ENCODE measurements around the gene RTP4. TPM values are rescaled to one million over a fixed set of nuclear protein-coding genes. Genes with fewer than 3 reads are reported as not detected.
A peak's percentile ranks its signal among the peaks of the same experiment; 100 is the strongest.

The RTP4 gene, protein sequence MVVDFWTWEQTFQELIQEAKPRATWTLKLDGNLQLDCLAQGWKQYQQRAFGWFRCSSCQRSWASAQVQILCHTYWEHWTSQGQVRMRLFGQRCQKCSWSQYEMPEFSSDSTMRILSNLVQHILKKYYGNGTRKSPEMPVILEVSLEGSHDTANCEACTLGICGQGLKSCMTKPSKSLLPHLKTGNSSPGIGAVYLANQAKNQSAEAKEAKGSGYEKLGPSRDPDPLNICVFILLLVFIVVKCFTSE
- total RNA-seq (2014; rRNA removed; shearing (Covaris generic); ENCODE audit: low replicate concordance): 0.22 and 1.6 TPM in 2 replicates

DNA sequence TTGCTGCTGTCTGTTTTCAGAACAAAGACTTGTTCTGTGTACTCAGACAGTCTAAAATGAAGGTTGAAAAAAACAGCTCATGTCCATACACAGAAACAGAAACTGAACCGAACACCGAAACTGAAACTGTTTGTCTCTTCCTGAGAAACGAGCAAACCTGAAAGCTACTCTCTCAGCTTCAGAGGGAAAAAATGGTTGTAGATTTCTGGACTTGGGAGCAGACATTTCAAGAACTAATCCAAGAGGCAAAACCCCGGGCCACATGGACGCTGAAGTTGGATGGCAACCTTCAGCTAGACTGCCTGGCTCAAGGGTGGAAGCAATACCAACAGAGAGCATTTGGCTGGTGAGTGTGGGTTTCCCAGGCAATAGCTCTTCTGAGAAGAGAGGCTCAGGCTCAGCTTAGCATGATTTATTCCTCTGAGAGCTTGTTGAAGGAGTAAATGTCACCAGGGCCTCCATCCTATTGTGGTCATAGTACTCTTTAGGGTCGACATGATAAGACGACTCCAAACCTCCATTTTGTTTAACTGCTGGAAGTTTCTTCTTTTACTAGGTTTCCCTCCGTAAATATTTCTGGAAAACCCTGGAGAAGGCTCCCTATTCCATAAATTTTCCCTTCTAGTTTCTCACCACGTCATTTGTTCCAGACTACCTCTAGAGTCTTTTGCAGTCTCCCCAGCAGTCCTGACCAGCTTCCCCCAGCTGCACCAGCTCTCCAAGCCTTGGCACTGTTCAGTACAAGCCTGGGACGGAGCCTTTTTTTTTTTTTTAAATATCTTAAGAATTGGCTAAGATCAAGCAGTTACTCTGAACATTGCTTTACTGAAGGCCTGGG is at the start of gene RTP4:
TSS of gene RTP4 (plus strand) at position 135 of the 838 bp plus-strand sequence. CDS start at position 192, 57 bp downstream.
- Histone ChIP-seq H3K9me3 (no peaks in the 10 kb centered on the region), H3K4me3 (peak within 1 kb of the TSS; percentile 37), H3K27me3 (peaks cover 3% of the 10 kb centered on the region), H3K36me3 (no peaks in the 10 kb centered on the region)
- no peak for DNase-seq

DNA sequence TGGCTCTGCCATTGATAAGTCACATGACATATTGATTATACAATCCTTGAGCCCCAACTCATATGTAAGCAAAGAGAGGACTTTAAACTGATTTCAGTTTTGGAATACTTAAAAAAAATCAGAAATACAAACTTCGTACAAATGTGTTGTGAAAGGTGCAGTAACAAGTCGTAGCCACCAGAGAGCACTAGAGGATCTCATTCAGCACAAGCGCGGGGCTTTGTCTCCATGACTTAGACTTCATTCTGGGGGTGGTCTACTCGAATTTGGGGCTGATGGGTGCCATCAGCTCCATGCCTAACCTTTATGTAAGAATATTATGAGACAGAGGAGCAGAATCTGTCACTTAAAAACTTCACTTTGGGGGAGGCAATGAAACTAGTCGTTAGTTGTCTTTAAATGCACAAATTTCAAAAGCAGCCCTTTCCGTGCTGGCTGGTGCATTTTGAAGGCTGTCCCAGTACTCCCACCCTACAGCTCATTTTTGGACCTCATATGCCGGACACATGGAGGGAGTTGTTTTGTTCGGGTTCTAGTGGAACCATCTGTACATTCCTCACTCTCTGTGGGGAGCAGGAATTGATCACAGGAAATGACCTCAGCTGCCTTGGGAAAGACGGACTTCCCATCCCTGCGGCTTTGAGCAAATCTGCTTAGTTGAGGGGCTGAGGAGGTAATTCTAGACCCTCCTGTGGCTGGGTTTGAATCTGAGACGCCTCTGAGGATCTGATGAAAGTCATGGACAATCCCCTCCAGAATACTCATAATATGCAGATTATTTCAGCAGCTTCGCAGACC is 49.2 kb upstream of the RTP4 start:
- DNase-seq: peak; percentile 35
- H3K27me3 ChIP-seq: no peaks in the 10 kb centered on the region
- H3K36me3 ChIP-seq: no peaks in the 10 kb centered on the region
- peak overlapping the region; percentile 24 for H3K4me3 ChIP-seq
- H3K9me3 ChIP-seq: no peaks in the 10 kb centered on the region

DNA sequence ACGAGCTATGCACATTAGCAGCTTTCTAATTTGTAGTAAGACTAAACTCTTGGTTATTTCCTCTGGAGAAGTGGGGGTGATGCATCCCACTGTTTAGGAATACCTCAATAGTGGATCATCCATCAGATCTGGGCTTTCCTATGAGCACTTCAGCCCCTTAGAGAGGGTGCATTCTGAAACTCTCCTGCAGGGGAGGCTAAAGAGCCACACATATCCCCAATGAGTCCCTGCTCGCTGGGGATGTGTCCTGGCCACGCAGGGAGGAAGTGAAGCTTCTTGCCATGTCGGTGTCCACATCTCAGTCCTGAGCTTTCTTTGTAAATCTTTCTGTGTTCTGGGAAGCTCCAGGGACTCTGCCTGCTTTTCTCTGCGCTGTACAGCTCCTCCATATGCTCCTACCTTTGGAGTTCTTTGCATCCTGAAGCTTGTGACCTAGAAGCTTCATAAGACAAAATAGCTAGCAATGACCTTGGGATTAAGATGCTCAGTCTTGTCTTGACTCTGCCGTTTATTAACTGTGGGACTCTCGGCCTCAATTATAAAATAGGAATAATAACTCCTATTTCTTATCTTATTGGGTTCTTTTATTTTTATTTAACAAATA is 48.4 kb upstream of the RTP4 start:
- no peaks in the 10 kb centered on the region for H3K36me3 ChIP-seq
- no peaks in the 10 kb centered on the region for H3K27me3 ChIP-seq
- DNase-seq: peak; percentile 64
- no peak overlapping the region for H3K4me3 ChIP-seq
- H3K9me3 ChIP-seq: no peaks in the 10 kb centered on the region

DNA sequence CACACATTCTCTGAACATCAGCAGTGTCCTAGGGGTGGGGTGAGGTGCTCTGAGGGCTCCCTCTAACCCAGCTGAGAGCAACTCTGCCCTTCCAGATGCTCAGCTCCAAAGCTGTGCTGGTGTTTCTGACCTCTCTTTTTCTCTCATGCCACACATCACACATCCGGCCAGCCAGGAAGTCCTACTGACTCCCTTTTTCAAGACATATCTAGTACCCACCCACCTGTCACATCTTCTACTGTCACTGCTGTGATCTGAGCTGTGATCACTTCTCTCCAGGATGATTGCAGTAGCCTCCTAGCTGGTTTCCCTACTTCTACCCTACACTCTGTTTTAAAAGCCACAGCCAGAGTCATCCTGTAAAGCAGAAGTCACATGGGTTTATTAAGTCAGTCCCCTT is 46.4 kb upstream of the RTP4 start:
- Histone ChIP-seq H3K4me3 (no peak overlapping the region), H3K9me3 (no peaks in the 10 kb centered on the region), H3K27me3 (no peaks in the 10 kb centered on the region), H3K36me3 (no peaks in the 10 kb centered on the region)
- DNase-seq: no peak

DNA sequence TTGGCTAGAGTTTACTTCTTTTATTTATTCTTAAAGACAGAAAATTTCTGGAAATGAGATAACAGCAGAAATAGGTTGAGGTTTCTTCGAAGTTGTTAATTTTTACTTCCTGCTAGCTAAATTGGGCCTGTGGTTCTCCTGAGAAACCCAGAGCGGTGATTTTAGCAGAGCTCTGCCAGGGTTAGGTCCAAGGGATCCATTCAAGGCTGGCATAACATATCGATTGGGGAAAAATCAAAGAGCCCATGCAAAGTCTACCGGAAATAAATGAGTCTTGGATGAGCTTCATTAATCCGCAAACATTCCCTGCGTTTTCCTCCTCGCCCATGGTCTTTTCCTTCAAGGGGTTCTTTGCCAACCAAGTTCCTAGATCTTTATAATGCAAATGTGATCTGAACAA is 45.9 kb upstream of the RTP4 start:
- Histone ChIP-seq H3K4me3 (no peak overlapping the region), H3K27me3 (no peaks in the 10 kb centered on the region), H3K36me3 (no peaks in the 10 kb centered on the region), H3K9me3 (no peaks in the 10 kb centered on the region)
- DNase-seq: no peak

DNA sequence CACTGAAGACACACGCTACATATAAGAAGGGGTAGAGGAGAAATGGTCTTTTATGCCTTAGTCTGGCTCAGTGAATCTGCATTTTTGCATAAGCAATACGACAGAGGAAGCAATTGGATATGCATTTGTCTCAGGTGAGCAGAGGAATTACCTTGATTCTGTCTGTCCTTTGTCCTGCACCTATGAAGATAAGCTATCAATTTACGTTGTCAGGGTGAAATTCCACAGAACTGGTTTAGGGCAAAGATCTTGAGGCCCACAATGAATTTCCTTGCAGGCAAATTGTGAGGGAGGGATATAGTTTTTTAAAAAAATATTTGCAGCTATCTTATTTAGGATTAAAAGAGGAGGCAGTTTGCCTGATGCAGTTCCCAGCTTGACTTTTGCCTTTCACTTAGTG is 45.1 kb upstream of the RTP4 start:
- H3K27me3 ChIP-seq: no peaks in the 10 kb centered on the region
- H3K36me3 ChIP-seq: no peaks in the 10 kb centered on the region
- H3K9me3 ChIP-seq: no peaks in the 10 kb centered on the region
- no peak overlapping the region for H3K4me3 ChIP-seq
- DNase-seq: no peak

DNA sequence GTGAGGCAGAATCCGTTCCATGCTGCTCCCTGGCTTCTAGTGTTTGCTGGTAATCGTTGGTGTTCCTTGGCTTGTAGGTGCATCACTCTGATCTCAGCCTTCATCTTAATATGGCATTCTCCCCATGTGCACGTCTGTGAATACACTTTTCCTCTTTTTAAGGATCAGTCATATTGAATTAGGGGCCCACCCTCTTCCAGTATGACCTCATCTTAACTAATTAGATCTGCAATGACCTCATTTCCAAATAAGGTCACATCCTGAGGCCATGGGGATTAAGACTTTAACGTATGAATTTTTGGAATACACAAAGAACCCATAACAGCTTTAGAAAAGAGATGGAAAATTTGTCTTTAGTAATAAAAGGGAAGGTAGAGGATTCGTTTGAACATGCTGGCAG is 42.6 kb upstream of the RTP4 start:
- Histone ChIP-seq H3K4me3 (no peak overlapping the region), H3K36me3 (no peaks in the 10 kb centered on the region), H3K9me3 (no peaks in the 10 kb centered on the region), H3K27me3 (no peaks in the 10 kb centered on the region)
- no peak for DNase-seq

DNA sequence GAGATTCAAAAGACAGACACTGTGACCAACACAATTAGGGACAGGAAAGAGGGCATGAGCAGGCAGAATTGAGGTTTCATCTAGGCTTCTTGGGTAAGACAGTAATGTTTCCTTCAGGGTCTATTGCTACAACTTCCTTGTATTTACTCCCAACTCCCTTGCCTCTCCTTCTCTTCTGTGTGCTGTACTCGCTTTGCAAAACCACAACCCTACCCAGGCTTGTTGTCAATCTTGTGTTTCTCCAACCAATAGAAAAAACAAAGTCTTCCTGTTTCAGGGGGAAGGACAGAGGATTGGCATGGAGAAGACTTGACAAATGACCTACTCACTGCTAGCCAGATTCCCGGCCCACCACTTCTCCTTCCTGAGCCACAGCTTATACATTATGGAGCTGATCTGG is 40.3 kb upstream of the RTP4 start:
- Histone ChIP-seq H3K27me3 (no peaks in the 10 kb centered on the region), H3K4me3 (no peak overlapping the region), H3K36me3 (no peaks in the 10 kb centered on the region), H3K9me3 (no peaks in the 10 kb centered on the region)
- DNase-seq: no peak

DNA sequence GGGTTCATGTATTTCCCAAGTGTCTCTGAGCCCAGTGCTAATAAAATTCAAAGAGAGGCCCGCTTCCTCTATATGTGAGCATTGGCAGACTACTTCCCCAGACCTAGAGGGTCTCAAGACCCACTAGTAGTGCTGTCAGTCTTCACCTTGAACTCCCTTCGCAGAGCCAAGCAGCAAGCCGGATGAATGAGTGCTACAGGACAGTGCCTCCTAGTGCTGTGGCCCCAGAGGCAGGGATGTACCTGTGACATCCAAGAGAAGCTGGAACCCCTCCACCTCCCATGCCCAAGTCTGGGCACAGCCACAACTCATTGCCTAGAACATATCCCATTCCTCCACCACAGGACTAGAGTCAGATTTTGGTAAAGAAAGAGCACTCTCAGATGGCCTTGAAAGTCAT is 39.5 kb upstream of the RTP4 start:
- Histone ChIP-seq H3K27me3 (no peaks in the 10 kb centered on the region), H3K4me3 (no peak overlapping the region), H3K9me3 (no peaks in the 10 kb centered on the region), H3K36me3 (no peaks in the 10 kb centered on the region)
- no peak for DNase-seq

DNA sequence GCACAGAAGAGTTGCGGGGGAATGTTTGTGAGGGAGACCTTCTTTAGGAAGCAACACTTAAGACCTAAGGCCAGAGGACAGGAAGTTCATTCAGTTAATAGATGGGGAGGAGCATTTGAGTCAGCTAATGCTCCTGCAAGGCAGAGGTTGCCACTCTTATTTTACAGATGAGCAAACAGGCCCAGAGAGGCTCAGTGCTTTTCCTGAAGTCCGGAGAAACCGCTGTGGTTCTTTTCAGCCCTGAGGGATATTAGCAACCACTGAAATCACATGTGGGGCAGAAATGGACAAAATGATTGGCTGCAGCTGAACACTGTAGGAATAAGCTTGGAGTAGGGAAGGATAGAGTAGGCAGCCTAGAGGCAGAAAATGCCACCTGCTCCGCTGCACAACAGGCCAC is 33.3 kb upstream of the RTP4 start:
- no peak for DNase-seq
- Histone ChIP-seq H3K4me3 (no peak overlapping the region), H3K27me3 (no peaks in the 10 kb centered on the region; the same call in 1 of the 2 replicates), H3K9me3 (no peaks in the 10 kb centered on the region), H3K36me3 (no peaks in the 10 kb centered on the region)

DNA sequence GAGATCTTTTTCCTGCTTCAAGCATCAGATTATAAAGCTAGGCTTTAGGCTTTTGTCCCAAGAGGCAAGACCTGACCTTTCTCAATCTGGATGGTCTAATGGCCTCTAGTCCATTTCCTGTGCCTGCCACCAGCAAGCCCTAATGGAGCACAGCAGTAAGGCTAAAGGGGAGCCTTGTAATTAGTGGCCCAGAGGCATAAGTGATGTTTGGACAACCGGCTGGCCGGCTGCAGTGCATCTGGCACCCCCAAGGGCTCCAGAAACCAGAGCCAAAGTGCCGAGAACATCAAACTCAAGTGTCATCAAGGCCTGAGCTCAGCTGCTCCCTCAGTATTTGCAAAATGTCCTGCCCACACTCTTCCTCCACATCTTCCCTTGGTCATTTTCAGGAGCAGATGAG is 31.9 kb upstream of the RTP4 start:
- no peaks in the 10 kb centered on the region for H3K36me3 ChIP-seq
- no peak overlapping the region for H3K4me3 ChIP-seq
- no peaks in the 10 kb centered on the region; the same call in 1 of the 2 replicates for H3K27me3 ChIP-seq
- no peaks in the 10 kb centered on the region for H3K9me3 ChIP-seq
- DNase-seq: no peak

DNA sequence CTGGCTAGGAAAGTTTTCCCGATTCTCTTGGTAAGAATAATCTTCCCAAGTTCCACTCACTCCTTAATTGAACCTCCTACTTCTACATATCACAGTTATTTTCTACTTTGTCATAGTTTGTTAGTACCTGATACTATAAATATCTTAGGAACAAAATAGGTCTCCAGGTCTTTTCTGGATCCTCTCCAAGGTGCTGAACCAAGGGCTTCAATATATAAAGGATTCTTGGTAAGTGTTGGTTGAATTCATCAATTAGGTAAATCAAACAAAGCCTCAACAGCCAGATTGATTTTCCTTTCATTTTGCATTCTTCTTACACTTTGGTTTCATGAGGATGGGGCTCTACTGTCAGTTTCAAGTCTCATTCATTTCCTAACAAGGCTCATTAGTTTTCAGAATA is 27.6 kb upstream of the RTP4 start:
- peaks cover 2% of the 10 kb centered on the region; the same call in 1 of the 2 replicates for H3K27me3 ChIP-seq
- no peak for DNase-seq
- no peaks in the 10 kb centered on the region for H3K36me3 ChIP-seq
- no peaks in the 10 kb centered on the region for H3K9me3 ChIP-seq
- H3K4me3 ChIP-seq: no peak overlapping the region

DNA sequence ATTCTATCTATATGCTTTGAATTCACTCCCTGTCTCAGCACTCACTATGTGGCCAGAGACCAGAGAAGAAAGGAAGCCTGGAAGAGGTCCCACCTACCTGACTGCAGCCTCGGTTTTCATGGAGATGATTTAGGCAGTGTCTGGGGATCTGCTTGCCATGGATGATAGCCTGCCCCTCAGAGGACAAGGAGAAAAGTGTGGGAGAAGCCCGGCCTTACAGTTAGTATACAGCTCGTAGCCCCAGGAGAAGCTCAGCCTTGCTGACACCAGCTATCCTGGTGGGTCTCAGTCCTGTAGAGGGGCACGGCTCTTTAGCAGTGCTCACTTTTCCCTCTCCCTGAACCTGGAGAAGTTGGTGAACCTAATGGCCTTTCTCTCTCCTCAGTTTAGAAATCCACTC is 25.9 kb upstream of the RTP4 start:
- Histone ChIP-seq H3K27me3 (peaks cover 2% of the 10 kb centered on the region; the same call in 1 of the 2 replicates), H3K36me3 (no peaks in the 10 kb centered on the region), H3K9me3 (no peaks in the 10 kb centered on the region), H3K4me3 (no peak overlapping the region)
- DNase-seq: no peak

DNA sequence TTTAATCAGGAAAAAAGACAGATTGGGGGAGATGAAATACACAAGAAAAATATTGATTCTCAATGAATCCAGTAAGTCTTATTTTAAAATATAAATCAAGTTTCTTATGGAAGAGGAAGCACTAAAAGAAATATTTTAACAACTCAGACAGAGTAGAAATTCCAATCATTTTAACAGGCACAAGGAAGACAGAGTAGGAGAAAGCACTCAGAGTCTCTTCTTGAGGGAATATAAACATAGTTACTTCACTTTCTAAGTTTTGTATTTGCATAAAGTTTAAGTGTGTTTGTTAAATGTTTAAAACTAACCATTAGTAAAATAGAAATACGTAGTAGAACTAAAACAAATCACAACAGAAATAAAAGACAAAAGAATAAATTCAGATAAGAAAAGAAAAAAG is 24.5 kb upstream of the RTP4 start:
- H3K4me3 ChIP-seq: no peak overlapping the region

DNA sequence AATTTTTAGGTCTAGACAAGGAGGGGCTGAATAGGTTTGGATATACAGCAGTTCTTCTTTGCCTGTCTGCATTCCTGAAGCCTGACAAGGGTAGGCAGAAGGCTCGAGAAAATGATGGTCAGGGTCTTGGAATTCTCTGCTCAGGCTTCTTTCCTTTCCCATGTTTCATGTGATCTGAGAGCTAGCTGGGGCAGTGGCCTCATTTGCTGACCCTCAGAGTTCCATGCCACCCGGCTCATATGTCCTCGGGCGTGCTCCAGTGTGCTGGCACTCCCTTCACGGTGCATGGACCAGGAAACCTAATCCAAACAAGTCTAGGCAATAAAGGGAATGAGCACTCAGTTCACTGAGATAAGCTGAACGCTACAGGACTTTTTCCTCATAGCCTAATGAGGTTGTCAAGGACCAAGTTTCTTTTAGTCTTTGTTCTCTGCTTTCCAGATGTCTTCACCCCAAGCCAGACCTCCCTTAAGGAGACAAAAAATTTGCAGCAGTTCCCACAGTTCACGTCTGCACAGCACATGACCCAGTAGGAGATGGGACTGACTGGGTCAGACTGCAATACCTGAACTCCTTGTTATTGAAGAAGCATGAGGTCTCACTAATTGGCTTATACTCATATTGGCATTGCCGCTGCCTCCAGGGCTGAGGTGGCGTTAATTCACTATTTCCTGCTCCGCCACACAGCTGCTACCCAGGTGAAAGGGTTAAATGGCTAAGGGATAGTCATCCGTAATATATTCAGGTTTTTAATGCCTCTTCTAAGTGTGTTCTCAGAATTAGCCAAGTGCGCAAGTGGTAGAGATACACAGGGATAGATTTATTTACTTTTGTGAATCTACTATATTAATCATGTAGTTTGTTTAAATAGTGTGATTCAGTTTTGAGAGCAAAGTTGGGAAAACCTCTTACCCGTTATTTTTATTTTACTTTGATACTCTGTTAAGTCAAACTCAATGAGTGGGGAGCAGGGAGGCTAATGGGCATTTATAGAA is 15.3 kb upstream of the RTP4 start:
- Histone ChIP-seq H3K4me3 (no peak overlapping the region), H3K9me3 (no peaks in the 10 kb centered on the region), H3K36me3 (no peaks in the 10 kb centered on the region), H3K27me3 (no peaks in the 10 kb centered on the region)
- DNase-seq: no peak

More for the DNA sequence above, 24.5 kb upstream of the RTP4 start:
- Histone ChIP-seq H3K27me3 (0 out of 2 replicates have a peak, but pooled peaks cover 2% of the 10 kb centered on the region), H3K36me3 (no peaks in the 10 kb centered on the region), H3K9me3 (no peaks in the 10 kb centered on the region)
- DNase-seq: no peak

DNA sequence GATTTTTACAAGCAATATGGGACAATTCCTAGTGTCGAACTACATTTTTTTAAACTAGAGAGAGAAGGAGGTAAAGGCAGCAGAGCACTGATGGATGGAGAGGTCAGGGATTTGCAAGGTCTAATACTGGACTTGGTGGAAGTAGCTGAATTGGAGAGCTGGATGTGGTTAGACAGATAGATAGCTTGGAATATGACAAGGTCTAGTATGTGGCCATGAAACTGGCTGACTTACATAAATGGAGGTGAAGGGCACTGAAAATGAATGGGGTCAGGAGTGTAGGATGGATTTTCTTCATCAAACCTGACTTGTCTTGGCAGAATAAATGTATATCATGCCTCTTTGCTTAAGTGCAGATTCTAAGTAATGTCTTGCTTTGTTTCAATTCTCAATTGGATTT is 10.1 kb upstream of the RTP4 start:
- H3K4me3 ChIP-seq: no peak overlapping the region
- no peak for DNase-seq
- H3K36me3 ChIP-seq: no peaks in the 10 kb centered on the region
- H3K27me3 ChIP-seq: no peaks in the 10 kb centered on the region
- H3K9me3 ChIP-seq: no peaks in the 10 kb centered on the region
